K562 (cell line): ENCODE data around the gene TRDN. TPM values are rescaled to one million over a fixed set of nuclear protein-coding genes. Genes with fewer than 3 reads are reported as not detected.

Source experiments
- ATAC-seq: fragments of 200-7000 bp; cut with Tn5 transposase; 3 replicates; pipeline ENCODE4 v1.9.1; 2020; ENCODE audit warnings: moderate library complexity
- BruUV-seq: library from RNA; stranded (reverse); fragments of 400-500 nt; replicated peaks from 2 replicates; lab custom pipeline; 2021; lab: Mats Ljungman, UMichigan
- CTCF ChIA-PET: fragments of 300-600 bp; formaldehyde crosslinking; extraction: SDS; loops from one replicate; lab custom pipeline; 2021; ENCODE audit warnings: low intra/inter-chr PET ratio; lab: Yijun Ruan, JAX
- POLR2A ChIA-PET: fragments of 300-600, 350-650 bp; sonication (Branson Sonifier 250); formaldehyde crosslinking; extraction: SDS; loops from one replicate; lab custom pipeline; 2021; ENCODE audit warnings: antibody characterized with exemption, inconsistent platforms; lab: Yijun Ruan, JAX
- DNase-seq, 4 experiments: peaks; one replicate each; pipeline versions ENCODE4 v3.0.0 to v3.0.0-alpha.2; 2011 to 2018; ENCODE audit warnings: low spot score in 3 of 4, mixed read lengths in 3 of 4; ENCODE audit errors: extremely low read depth in 1 of 4
- FAIRE-seq: peaks from 2 replicates; lab custom pipeline; 2011; peaks lifted over from hg19 to GRCh38; lab: Jason Lieb, UNC
- H2AFZ ChIP-seq: 2 replicates; pipeline ENCODE4 v1.6.0; 2011; ENCODE audit warnings: low read depth, low read length, control low read depth, inconsistent platforms
- H3K27ac ChIP-seq: fragments of 200-600 bp; 3 replicates; pipeline ENCODE4 v1.8.0; 2011; ENCODE audit warnings: low read depth, mild to moderate bottlenecking, control low read depth, inconsistent platforms, low read length, moderate library complexity, mixed read lengths; ENCODE audit errors: extremely low read depth
- H3K27me3 ChIP-seq, 2 experiments: fragments of 300-600 bp in 1 of 2; 2 replicates in 1 of 2; 3 replicates in 1 of 2; pipeline versions ENCODE4 v1.6.0 to v1.8.0; 2011; ENCODE audit warnings: inconsistent platforms in 2 of 2, low read length in 2 of 2, mild to moderate bottlenecking in 1 of 2, mixed read lengths in 1 of 2, moderate library complexity in 1 of 2; ENCODE audit not compliant: control insufficient read depth in 2 of 2, insufficient read depth in 2 of 2
- H3K36me3 ChIP-seq: fragments of 300-600 bp; 3 replicates; pipeline ENCODE4 v1.8.0; 2011; ENCODE audit warnings: mild to moderate bottlenecking, low read length, inconsistent platforms; ENCODE audit not compliant: control insufficient read depth, insufficient read depth
- H3K4me1 ChIP-seq, 2 experiments: fragments of 200-600 bp in 1 of 2; replicated peaks in 1 of 2; 2 replicates in 1 of 2; 3 replicates in 1 of 2; pipeline versions ENCODE4 v1.5.1 to v1.8.0; 2011; ENCODE audit warnings: inconsistent platforms in 2 of 2, low read length in 2 of 2, mild to moderate bottlenecking in 1 of 2, mixed read lengths in 1 of 2, moderate library complexity in 1 of 2; ENCODE audit not compliant: control insufficient read depth in 2 of 2, insufficient read depth in 2 of 2
- H3K4me2 ChIP-seq: 2 replicates; pipeline ENCODE4 v1.6.1; 2011; ENCODE audit warnings: low read length, control low read depth, inconsistent platforms, mixed read lengths; ENCODE audit not compliant: insufficient read depth
- H3K4me3 ChIP-seq: fragments of 200-600 bp; sonication (generic), shearing (Covaris generic); 2 replicates; pipeline ENCODE4 v1.5.1; 2016; ENCODE audit warnings: control low read depth, inconsistent platforms
- H3K79me2 ChIP-seq: fragments of 200-600 bp; 3 replicates; pipeline ENCODE4 v1.8.0; 2011; ENCODE audit warnings: low read length, inconsistent platforms; ENCODE audit not compliant: control insufficient read depth, insufficient read depth
- H3K9ac ChIP-seq, 2 experiments: 2 replicates each; pipeline versions ENCODE4 v1.6.0 to v1.6.1; 2011; ENCODE audit warnings: low read depth in 2 of 2, low read length in 2 of 2, control low read depth in 1 of 2, inconsistent platforms in 1 of 2, mild to moderate bottlenecking in 1 of 2, mixed read lengths in 1 of 2; ENCODE audit not compliant: insufficient read depth in 1 of 2
- H3K9me1 ChIP-seq: one replicate; pipeline ENCODE4 v1.6.0; 2011; ENCODE audit warnings: inconsistent platforms, mild to moderate bottlenecking, low read length, moderate library complexity; ENCODE audit not compliant: control insufficient read depth, insufficient read depth
- H3K9me3 ChIP-seq: replicated peaks from 2 replicates; pipeline ENCODE4 v1.5.1; 2011; ENCODE audit warnings: low read depth, low read length, inconsistent platforms; ENCODE audit not compliant: control insufficient read depth, insufficient read depth
- H4K20me1 ChIP-seq: replicated peaks from 2 replicates; pipeline ENCODE4 v1.6.1; 2011; ENCODE audit warnings: low read length, inconsistent platforms, mixed read lengths; ENCODE audit not compliant: control insufficient read depth, insufficient read depth
- BRD9 ChIP-seq: fragments of 450-650 bp; IDR thresholded peaks from 2 replicates; pipeline ENCODE4 v1.6.1; 2018; ENCODE audit warnings: low read depth; ENCODE audit not compliant: partially characterized antibody
- CEBPB ChIP-seq: fragments of 450-650 bp; IDR thresholded peaks from 2 replicates; pipeline ENCODE4 v1.6.1; 2016; ENCODE audit warnings: missing genetic modification characterization, missing compliant biosample characterization
- DNMT1 ChIP-seq: fragments of 450-650 bp; IDR thresholded peaks from 2 replicates; pipeline ENCODE4 v1.6.1; 2016; ENCODE audit warnings: antibody characterized with exemption, mild to moderate bottlenecking
- ESRRA ChIP-seq: fragments of 450-650 bp; IDR thresholded peaks from 2 replicates; pipeline ENCODE4 v1.6.1; 2014; ENCODE audit warnings: low read depth, mild to moderate bottlenecking, moderate library complexity, borderline replicate concordance
- GATA2 ChIP-seq: sonication (generic); formaldehyde crosslinking; IDR thresholded peaks from 2 replicates; pipeline ENCODE4 v1.4.0; 2020; ENCODE audit warnings: mild to moderate bottlenecking, missing genetic modification reagents
- KDM4B ChIP-seq, 2 experiments: fragments of 450-650 bp in 1 of 2; sonication (generic) in 1 of 2; IDR thresholded peaks; 2 replicates each; pipeline ENCODE4 v1.6.1; 2016 to 2017; ENCODE audit warnings: borderline replicate concordance in 2 of 2, antibody characterized with exemption in 1 of 2, low read depth in 1 of 2, mild to moderate bottlenecking in 1 of 2
- KLF6 ChIP-seq: fragments of 250-450 bp; sonication (Bioruptor Pico); IDR thresholded peaks from 2 replicates; pipeline ENCODE4 v1.4.0; 2020; ENCODE audit warnings: mild to moderate bottlenecking, moderate library complexity, borderline replicate concordance
- MAFG ChIP-seq: fragments of 450-650 bp; conservative IDR thresholded peaks from 2 replicates; pipeline ENCODE4 v1.6.1; 2016; ENCODE audit warnings: missing genetic modification characterization, missing compliant biosample characterization
- NFE2 ChIP-seq: IDR thresholded peaks from 2 replicates; pipeline ENCODE4 v1.6.1; 2014; ENCODE audit warnings: antibody characterized with exemption, low read depth
- OTX1 ChIP-seq: fragments of 450-650 bp; formaldehyde crosslinking; IDR thresholded peaks from 2 replicates; pipeline ENCODE4 v1.4.0; 2022; ENCODE audit warnings: mild to moderate bottlenecking
- RUNX1 ChIP-seq: sonication (generic); IDR thresholded peaks from 2 replicates; pipeline ENCODE4 v1.6.1; 2016; ENCODE audit warnings: antibody characterized with exemption, low read depth
- SIRT6 ChIP-seq: IDR thresholded peaks from one replicate; pipeline ENCODE4 v1.6.1; 2012; ENCODE audit warnings: low read depth, mild to moderate bottlenecking, control low read depth, inconsistent platforms, low read length, moderate library complexity
- SRSF1 ChIP-seq: fragments of 200-400 bp; formaldehyde crosslinking; IDR thresholded peaks from 2 replicates; pipeline ENCODE4 v1.6.1; 2017; ENCODE audit warnings: mild to moderate bottlenecking, low read depth, low read length, moderate library complexity
- ZNF408 ChIP-seq: fragments of 250-450 bp; sonication (Bioruptor Pico); IDR thresholded peaks from 2 replicates; pipeline ENCODE4 v1.4.0; 2020; ENCODE audit warnings: low read depth, mild to moderate bottlenecking, moderate library complexity
- in situ Hi-C: fragments of 300-500 bp; cut with MboI; formaldehyde crosslinking; loops from 4 replicates; pipeline ENCODE4 v1.15.0; 2018; ENCODE audit warnings: inconsistent platforms, mixed read lengths
- intact Hi-C: fragments of 100-400 bp; cut with micrococcal nuclease; formaldehyde crosslinking; loops from 2 replicates; pipeline ENCODE4 v1.14.2; 2022
- polyA plus RNA-seq, 8 experiments: library from polyadenylated mRNA; depleted of rRNA in 4 of 8; stranded (reverse) in 5 of 8; unstranded in 3 of 8; fragments of >200 nt; fragmentation: Nextera tagmentation in 2 of 8; fragmentation: Illumina TruSeq in 1 of 8; extraction: Ambion mirVana in 2 of 8; extraction: Trizol in 1 of 8; gene quantifications; 2 replicates each; pipeline versions ENCODE4 v1.2.1 to v1.2.3, GENCODE V29; 2011 to 2014; ENCODE audit warnings: inconsistent platforms in 1 of 8, missing spikeins in 1 of 8
- total RNA-seq, 7 experiments: library from RNA; depleted of rRNA in 6 of 7; stranded (reverse); fragments of >200 nt in 6 of 7; fragmentation: Illumina TruSeq in 2 of 7; extraction: Trizol in 2 of 7; gene quantifications; 2 replicates each; pipeline versions ENCODE4 v1.2.1 to v1.2.3, GENCODE V29; 2011 to 2021; ENCODE audit warnings: low replicate concordance in 1 of 7
- TF ChIP-seq, protein P1 (sequence below): sonication (generic); formaldehyde crosslinking; IDR thresholded peaks from 2 replicates; pipeline ENCODE4 v1.5.0; 2020; ENCODE audit warnings: missing genetic modification reagents

TRDN gene
- total and polyA plus RNA-seq, 9 of the 15 experiments (the other 6 are each of a cell fraction or from before 2014, with no cell fraction given): 0.05 to 0.50 (median 0.16) TPM

DNA sequence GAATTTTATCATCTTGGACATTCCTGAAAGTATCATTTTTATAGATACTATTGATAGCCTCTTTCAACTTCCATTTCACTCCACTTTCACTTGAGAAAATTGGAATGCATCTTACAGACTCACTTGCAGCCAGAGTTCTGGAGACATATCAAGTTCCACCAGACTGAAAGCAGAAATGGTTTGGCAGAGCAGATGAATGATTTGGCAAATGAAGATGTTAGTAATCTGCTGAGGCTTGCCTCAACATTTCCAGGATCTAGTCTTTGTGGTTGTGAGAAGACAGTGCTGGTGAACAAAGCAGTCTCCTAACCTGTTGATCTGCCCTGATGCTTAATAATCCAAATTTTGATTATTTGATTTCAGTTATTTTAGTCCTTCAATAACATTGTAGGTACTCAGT, 202.6 kb downstream of the TRDN start:
- TF ChIP-seq CEBPB (no peak), ESRRA (no peak), RUNX1 (no peak), ZNF408 (CRISPR knock-in tag) (no peak), SIRT6 (no peak), KDM4B (IDR thresholded peaks at IDR 0.05; ENCODE audit: borderline replicate concordance in 2 of 2, low read depth in 1 of 2) (no peak), BRD9 (no peak), GATA2 (no peak), MAFG (tag) (no peak), SRSF1 (no peak), OTX1 (CRISPR knock-in tag) (no peak), DNMT1 (no peak), KLF6 (no peak), NFE2 (no peak)
- TF ChIP-seq, protein P1, sequence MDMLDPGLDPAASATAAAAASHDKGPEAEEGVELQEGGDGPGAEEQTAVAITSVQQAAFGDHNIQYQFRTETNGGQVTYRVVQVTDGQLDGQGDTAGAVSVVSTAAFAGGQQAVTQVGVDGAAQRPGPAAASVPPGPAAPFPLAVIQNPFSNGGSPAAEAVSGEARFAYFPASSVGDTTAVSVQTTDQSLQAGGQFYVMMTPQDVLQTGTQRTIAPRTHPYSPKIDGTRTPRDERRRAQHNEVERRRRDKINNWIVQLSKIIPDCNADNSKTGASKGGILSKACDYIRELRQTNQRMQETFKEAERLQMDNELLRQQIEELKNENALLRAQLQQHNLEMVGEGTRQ (CRISPR knock-in tag): no peak
- Histone ChIP-seq H3K36me3 (no peaks in the 10 kb centered on the region), H3K4me3 (no peak overlapping the region), H3K27ac (no peak overlapping the region), H3K9ac (no peak overlapping the region), H3K79me2 (no peaks in the 10 kb centered on the region), H3K9me3 (no peaks in the 10 kb centered on the region), H2AFZ (no peak overlapping the region), H3K9me1 (no peaks in the 10 kb centered on the region), H4K20me1 (no peaks in the 10 kb centered on the region), H3K4me2 (no peak overlapping the region), H3K27me3 (no peaks in the 10 kb centered on the region), H3K4me1 (no peaks in the 10 kb centered on the region)
- in situ Hi-C loops: no loop called here
- CTCF ChIA-PET: no interaction called here
- FAIRE-seq (no peak), DNase-seq (no peak), ATAC-seq (no peak)
- BruUV-seq: no TSS peak
- POLR2A ChIA-PET: no interaction called here
- intact Hi-C loops: no loop called here
